IMR-90 (cell line): ENCODE data around the gene C3orf33. TPM values are rescaled to one million over a fixed set of nuclear protein-coding genes. Genes with fewer than 3 reads are reported as not detected.

ENCODE experiments used
- ATAC-seq: fragments of 200-7000 bp; cut with Tn5 transposase; 2 replicates; pipeline ENCODE4 v1.9.1; 2020; ENCODE audit warnings: low read depth, mild to moderate bottlenecking, moderate library complexity
- BruUV-seq: library from RNA; stranded (reverse); fragments of 400-500 nt; replicated peaks from 2 replicates; lab custom pipeline; 2021; lab: Mats Ljungman, UMichigan
- CTCF ChIA-PET: fragments of 300-600 bp; formaldehyde crosslinking; extraction: SDS; loops from one replicate; lab custom pipeline; 2021; ENCODE audit warnings: antibody characterized with exemption; lab: Yijun Ruan, JAX
- POLR2A ChIA-PET: fragments of 300-600 bp; sonication (Branson Sonifier 250); formaldehyde crosslinking; loops from one replicate; lab custom pipeline; 2022; ENCODE audit warnings: antibody characterized with exemption; ENCODE audit not compliant: unreplicated experiment; lab: Charles Lee
- DNase-seq: peaks from one replicate; pipeline ENCODE4 v3.0.0; 2013
- H2AFZ ChIP-seq: replicated peaks from 2 replicates; pipeline ENCODE3; 2013; ENCODE audit warnings: low read length, mild to moderate bottlenecking; ENCODE audit not compliant: poor library complexity
- H2AK5ac ChIP-seq: 2 replicates; pipeline ENCODE4 v1.6.1; 2013; ENCODE audit warnings: low read depth, low read length, inconsistent platforms
- H2AK9ac ChIP-seq: replicated peaks from 2 replicates; pipeline ENCODE3; 2013; ENCODE audit warnings: mild to moderate bottlenecking, low read depth, low read length, moderate library complexity; ENCODE audit not compliant: poor library complexity
- H2BK120ac ChIP-seq: 2 replicates; pipeline ENCODE4 v1.6.1; 2013; ENCODE audit warnings: low read depth, low read length, inconsistent platforms
- H2BK15ac ChIP-seq: 3 replicates; pipeline ENCODE4 v1.6.1; 2013; ENCODE audit warnings: low read depth, low read length, inconsistent platforms
- H2BK20ac ChIP-seq: 2 replicates; pipeline ENCODE4 v1.6.1; 2013; ENCODE audit warnings: low read depth, mild to moderate bottlenecking, inconsistent platforms, low read length, moderate library complexity
- H2BK5ac ChIP-seq: 2 replicates; pipeline ENCODE4 v1.6.1; 2013; ENCODE audit warnings: mild to moderate bottlenecking, low read depth, low read length, inconsistent platforms; ENCODE audit not compliant: poor library complexity, severe bottlenecking
- H3K14ac ChIP-seq: replicated peaks from 2 replicates; pipeline ENCODE4 v1.6.1; 2013; ENCODE audit warnings: low read depth, low read length, inconsistent platforms
- H3K18ac ChIP-seq: 2 replicates; pipeline ENCODE4 v1.6.1; 2013; ENCODE audit warnings: low read depth, low read length, control low read depth
- H3K23ac ChIP-seq: 2 replicates; pipeline ENCODE4 v1.6.1; 2013; ENCODE audit warnings: low read depth, low read length, inconsistent platforms
- H3K27ac ChIP-seq: 2 replicates; pipeline ENCODE4 v1.5.1; 2013; ENCODE audit warnings: mild to moderate bottlenecking, control low read depth, low read length; ENCODE audit not compliant: insufficient read depth
- H3K27me3 ChIP-seq: 2 replicates; pipeline ENCODE4 v1.6.1; 2013; ENCODE audit warnings: low read length; ENCODE audit not compliant: control insufficient read depth, insufficient read depth
- H3K36me3 ChIP-seq: 2 replicates; pipeline ENCODE4 v1.6.1; 2013; ENCODE audit warnings: low read length, mixed read lengths; ENCODE audit not compliant: control insufficient read depth, insufficient read depth
- H3K4ac ChIP-seq: 2 replicates; pipeline ENCODE4 v1.6.1; 2013; ENCODE audit warnings: low read depth, low read length, inconsistent platforms
- H3K4me1 ChIP-seq: 2 replicates; pipeline ENCODE4 v1.6.1; 2013; ENCODE audit warnings: low read length, mixed read lengths; ENCODE audit not compliant: control insufficient read depth, insufficient read depth
- H3K4me2 ChIP-seq: 2 replicates; pipeline ENCODE4 v1.6.1; 2013; ENCODE audit warnings: low read depth, mild to moderate bottlenecking, control low read depth, low read length, moderate library complexity
- H3K4me3 ChIP-seq: 2 replicates; pipeline ENCODE4 v1.5.1; 2013; ENCODE audit warnings: low read depth, mild to moderate bottlenecking, control low read depth, low read length, moderate library complexity; ENCODE audit not compliant: insufficient read depth
- H3K56ac ChIP-seq: 2 replicates; pipeline ENCODE4 v1.6.1; 2013; ENCODE audit warnings: low read length, inconsistent platforms; ENCODE audit not compliant: insufficient read depth; ENCODE audit errors: extremely low read depth
- H3K79me1 ChIP-seq, 2 experiments: 2 replicates each; pipeline ENCODE4 v1.6.1; 2013; ENCODE audit warnings: low read length in 2 of 2, inconsistent platforms in 1 of 2, low read depth in 1 of 2
- H3K9ac ChIP-seq: 2 replicates; pipeline ENCODE4 v1.6.1; 2013; ENCODE audit warnings: low read depth, low read length, control low read depth
- H3K9me1 ChIP-seq: 2 replicates; pipeline ENCODE4 v1.6.1; 2013; ENCODE audit warnings: low read length, inconsistent platforms; ENCODE audit not compliant: insufficient read depth
- H3K9me3 ChIP-seq: 2 replicates; pipeline ENCODE4 v1.6.1; 2013; ENCODE audit warnings: low read length; ENCODE audit not compliant: control insufficient read depth, insufficient read depth
- H4K20me1 ChIP-seq: 2 replicates; pipeline ENCODE4 v1.6.1; 2013; ENCODE audit warnings: low read length, inconsistent platforms; ENCODE audit not compliant: insufficient read depth
- H4K5ac ChIP-seq: 2 replicates; pipeline ENCODE4 v1.6.1; 2013; ENCODE audit warnings: mild to moderate bottlenecking, low read depth, low read length, control low read depth
- H4K8ac ChIP-seq, 2 experiments: 2 replicates each; pipeline ENCODE4 v1.6.1; 2013; ENCODE audit warnings: low read depth in 2 of 2, low read length in 2 of 2, control low read depth in 1 of 2, inconsistent platforms in 1 of 2
- H4K91ac ChIP-seq: 2 replicates; pipeline ENCODE4 v1.6.1; 2013; ENCODE audit warnings: low read depth, low read length, inconsistent platforms; ENCODE audit not compliant: insufficient read depth
- BHLHE40 ChIP-seq: fragments of 150-350 bp; IDR thresholded peaks from 2 replicates; pipeline ENCODE4 v1.6.1; 2016; ENCODE audit warnings: mild to moderate bottlenecking, low read depth, low read length
- CEBPB ChIP-seq: IDR thresholded peaks from 2 replicates; pipeline ENCODE4 v1.6.1; 2012; ENCODE audit warnings: low read depth, low read length, improper control_type of control experiment
- CHD1 ChIP-seq: IDR thresholded peaks from 2 replicates; pipeline ENCODE4 v1.6.1; 2012; ENCODE audit warnings: low read depth, low read length, improper control_type of control experiment
- MAFK ChIP-seq: IDR thresholded peaks from 2 replicates; pipeline ENCODE4 v1.6.1; 2012; ENCODE audit warnings: low read depth, low read length, improper control_type of control experiment
- MAZ ChIP-seq: IDR thresholded peaks from 2 replicates; pipeline ENCODE4 v1.6.1; 2012; ENCODE audit warnings: low read depth, mild to moderate bottlenecking, low read length, improper control_type of control experiment, moderate library complexity, borderline replicate concordance
- NFE2L2 ChIP-seq: fragments of 150-350 bp; IDR thresholded peaks from 2 replicates; pipeline ENCODE4 v1.6.1; 2016; ENCODE audit warnings: low read depth, mild to moderate bottlenecking, low read length
- POLR2A ChIP-seq: IDR thresholded peaks from 2 replicates; pipeline ENCODE4 v1.6.1; 2012; ENCODE audit warnings: mild to moderate bottlenecking, low read depth, low read length
- RAD21 ChIP-seq: IDR thresholded peaks from 2 replicates; pipeline ENCODE4 v1.6.1; 2012; ENCODE audit warnings: low read length, improper control_type of control experiment
- SMC3 ChIP-seq: fragments of 150-350 bp; IDR thresholded peaks from 2 replicates; pipeline ENCODE4 v1.6.1; 2016; ENCODE audit warnings: low read depth, mild to moderate bottlenecking, antibody characterized with exemption, low read length, moderate library complexity
- WGBS, 2 experiments: methylation state at CpG; one replicate each; pipeline versions ENCODE4 v1.1.5 to v1.1.7; 2013; ENCODE audit warnings: missing lambda C conversion rate in 2 of 2; ENCODE audit not compliant: insufficient read length in 1 of 2; ENCODE audit errors: extremely low coverage in 2 of 2; 5-methylcytosine and 5-hydroxymethylcytosine counted together
- dilution Hi-C: fragments of 300-500 bp; cut with HindIII; formaldehyde crosslinking; loops from one replicate; pipeline ENCODE4 v1.14.3; 2018; ENCODE audit warnings: low sequenced_read_pairs; ENCODE audit not compliant: unreplicated experiment
- in situ Hi-C: fragments of 300-500 bp; cut with MboI; formaldehyde crosslinking; loops from 3 replicates; pipeline ENCODE4 v1.14.3; 2019; ENCODE audit warnings: low sequenced_read_pairs, inconsistent platforms, mixed read lengths
- intact Hi-C: fragments of 100-400 bp; cut with micrococcal nuclease; formaldehyde crosslinking; loops from 2 replicates; pipeline ENCODE4 v1.10.0; 2022
- polyA plus RNA-seq, 3 experiments: library from polyadenylated mRNA; depleted of rRNA; stranded (reverse); fragments of >200 nt; gene quantifications; 2 replicates each; pipeline ENCODE4 v1.2.3, GENCODE V29; 2012; ENCODE audit warnings: low replicate concordance in 1 of 3
- total RNA-seq: library from RNA; depleted of rRNA; stranded (reverse); fragments of >200 nt; gene quantifications from 2 replicates; pipeline ENCODE4 v1.2.3, GENCODE V29; 2012
- TF ChIP-seq, protein P1 (sequence below): conservative IDR thresholded peaks from 2 replicates; pipeline ENCODE4 v1.5.1; 2012; ENCODE audit warnings: mild to moderate bottlenecking, low read depth, low read length, improper control_type of control experiment
- TF ChIP-seq, protein P2 (sequence below): fragments of 150-350 bp; IDR thresholded peaks from 2 replicates; pipeline ENCODE4 v1.6.1; 2017; ENCODE audit warnings: mild to moderate bottlenecking, antibody characterized with exemption, low read length, low read depth

Gene C3orf33
- total and polyA plus RNA-seq, 2 of the 4 experiments (the other 2 are of a cell fraction) = 0.72 to 1.2 TPM

DNA sequence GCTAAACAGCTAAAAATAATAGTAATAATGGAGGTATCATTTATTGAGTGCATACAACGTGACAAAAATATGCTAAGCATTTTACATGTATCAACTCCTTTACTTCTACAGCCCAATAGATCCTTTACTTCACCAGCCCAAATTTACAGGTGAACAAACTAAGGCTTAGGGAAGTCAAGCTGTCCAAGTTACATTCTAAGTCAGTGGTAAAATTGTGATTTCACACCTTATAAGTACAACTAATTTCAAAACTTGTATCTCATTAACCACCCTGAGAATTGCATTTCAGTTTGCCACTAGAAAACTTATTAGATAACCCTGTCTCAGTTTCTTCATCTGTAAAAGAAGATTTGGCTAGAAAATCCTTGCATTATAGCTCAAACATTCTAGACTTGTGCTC lies 37.5 kb upstream of the C3orf33 start:
- Histone ChIP-seq H3K4me2 (no peak overlapping the region), H3K4me3 (no peak overlapping the region), H3K27ac (no peak overlapping the region), H2AFZ (no peak overlapping the region), H2AK9ac (no peak overlapping the region), H3K9ac (no peak overlapping the region), H3K4me1 (no peaks in the 10 kb centered on the region), H3K79me1 (peaks cover 9 to 23% of the 10 kb centered on the region in 2 experiments; a peak in 3 of 4 replicates), H3K14ac (no peak overlapping the region), H3K18ac (no peak overlapping the region), H2BK20ac (no peak overlapping the region), H3K56ac (no peak overlapping the region), H3K4ac (no peak overlapping the region), H3K9me3 (no peaks in the 10 kb centered on the region), H2BK15ac (no peak overlapping the region), H3K23ac (no peak overlapping the region), H2AK5ac (no peak overlapping the region), H3K27me3 (no peaks in the 10 kb centered on the region), H3K36me3 (peaks cover 6% of the 10 kb centered on the region; the same call in 1 of the 2 replicates), H4K5ac (no peak overlapping the region), H4K20me1 (no peaks in the 10 kb centered on the region), H4K8ac (no peak overlapping the region), H3K9me1 (no peaks in the 10 kb centered on the region), H2BK5ac (no peak overlapping the region), H4K91ac (no peak overlapping the region), H2BK120ac (no peak overlapping the region)
- dilution Hi-C loops = no loop called here
- TF ChIP-seq SMC3 (no peak), MAFK (no peak), RAD21 (no peak), POLR2A (no peak), BHLHE40 (no peak), MAZ (no peak), CEBPB (no peak), CHD1 (no peak), NFE2L2 (no peak)
- TF ChIP-seq, protein P1, sequence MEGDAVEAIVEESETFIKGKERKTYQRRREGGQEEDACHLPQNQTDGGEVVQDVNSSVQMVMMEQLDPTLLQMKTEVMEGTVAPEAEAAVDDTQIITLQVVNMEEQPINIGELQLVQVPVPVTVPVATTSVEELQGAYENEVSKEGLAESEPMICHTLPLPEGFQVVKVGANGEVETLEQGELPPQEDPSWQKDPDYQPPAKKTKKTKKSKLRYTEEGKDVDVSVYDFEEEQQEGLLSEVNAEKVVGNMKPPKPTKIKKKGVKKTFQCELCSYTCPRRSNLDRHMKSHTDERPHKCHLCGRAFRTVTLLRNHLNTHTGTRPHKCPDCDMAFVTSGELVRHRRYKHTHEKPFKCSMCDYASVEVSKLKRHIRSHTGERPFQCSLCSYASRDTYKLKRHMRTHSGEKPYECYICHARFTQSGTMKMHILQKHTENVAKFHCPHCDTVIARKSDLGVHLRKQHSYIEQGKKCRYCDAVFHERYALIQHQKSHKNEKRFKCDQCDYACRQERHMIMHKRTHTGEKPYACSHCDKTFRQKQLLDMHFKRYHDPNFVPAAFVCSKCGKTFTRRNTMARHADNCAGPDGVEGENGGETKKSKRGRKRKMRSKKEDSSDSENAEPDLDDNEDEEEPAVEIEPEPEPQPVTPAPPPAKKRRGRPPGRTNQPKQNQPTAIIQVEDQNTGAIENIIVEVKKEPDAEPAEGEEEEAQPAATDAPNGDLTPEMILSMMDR = no peak
- TF ChIP-seq, protein P2, sequence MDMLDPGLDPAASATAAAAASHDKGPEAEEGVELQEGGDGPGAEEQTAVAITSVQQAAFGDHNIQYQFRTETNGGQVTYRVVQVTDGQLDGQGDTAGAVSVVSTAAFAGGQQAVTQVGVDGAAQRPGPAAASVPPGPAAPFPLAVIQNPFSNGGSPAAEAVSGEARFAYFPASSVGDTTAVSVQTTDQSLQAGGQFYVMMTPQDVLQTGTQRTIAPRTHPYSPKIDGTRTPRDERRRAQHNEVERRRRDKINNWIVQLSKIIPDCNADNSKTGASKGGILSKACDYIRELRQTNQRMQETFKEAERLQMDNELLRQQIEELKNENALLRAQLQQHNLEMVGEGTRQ = no peak
- in situ Hi-C loops = no loop called here
- no peak for DNase-seq
- intact Hi-C loops = no loop called here
- POLR2A ChIA-PET = no interaction called here
- CTCF ChIA-PET = no interaction called here
- WGBS, 2 experiments = no CpG with 5 or more reads among the region's 1 CpG
- no TSS peak for BruUV-seq
- ATAC-seq = no peak
